NCI-H2196 treated with DMSO at 0.1 percent for 48 hours (cell line): ENCODE measurements around the gene CDADC1.
"Not testable (repeated sequence)": the region's sequence is repeated elsewhere in the genome, so short reads cannot be mapped to it uniquely, and the experiment has no call there.

ENCODE experiments used
- DNase-seq: peaks from one replicate; lab custom pipeline; 2025; ENCODE audit not compliant: unreplicated experiment; lab: John Stamatoyannopoulos, UW

CDADC1 gene

GRCh38 chr13:49311816-49312215, 64.1 kb downstream of the CDADC1 start:
- no peak for DNase-seq

GRCh38 chr13:49314344-49314882, 66.7 kb downstream of the CDADC1 start:
- DNase-seq: no peak

GRCh38 chr13:49315036-49315565, 67.4 kb downstream of the CDADC1 start:
- DNase-seq: no peak

GRCh38 chr13:49315756-49316482, 68.2 kb downstream of the CDADC1 start:
- no peak for DNase-seq

GRCh38 chr13:49319551-49319950, 71.8 kb downstream of the CDADC1 start:
- DNase-seq: no peak

- DNase-seq: no peak
These were observed 72.2 kb downstream of the CDADC1 start for GRCh38 chr13:49319951-49320350.

GRCh38 chr13:49320975-49321374, 73.2 kb downstream of the CDADC1 start:
- no peak for DNase-seq

GRCh38 chr13:49322702-49323101, 75.0 kb downstream of the CDADC1 start:
- no peak for DNase-seq

GRCh38 chr13:49323344-49323743, 75.6 kb downstream of the CDADC1 start:
- DNase-seq: no peak

GRCh38 chr13:49326222-49326917, 78.6 kb downstream of the CDADC1 start:
- no peak for DNase-seq

GRCh38 chr13:49327145-49327544, 79.4 kb downstream of the CDADC1 start:
- DNase-seq: not testable (repeated sequence)

GRCh38 chr13:49329831-49330545, 82.3 kb downstream of the CDADC1 start:
- no peak for DNase-seq

GRCh38 chr13:49330546-49330864, 82.8 kb downstream of the CDADC1 start:
- DNase-seq: no peak

GRCh38 chr13:49336655-49337054, 88.9 kb downstream of the CDADC1 start:
- DNase-seq: no peak

- DNase-seq: no peak
These were observed 92.4 kb downstream of the CDADC1 start for GRCh38 chr13:49340161-49340560.

GRCh38 chr13:49341517-49341916, 93.8 kb downstream of the CDADC1 start:
- no peak for DNase-seq

- no peak for DNase-seq
These were observed 94.2 kb downstream of the CDADC1 start for GRCh38 chr13:49341941-49342340.

GRCh38 chr13:49342454-49342853, 94.7 kb downstream of the CDADC1 start:
- DNase-seq: no peak
